HG03064 (cell line): ENCODE measurements around the gene EGFL6.

Experiments used
- ATAC-seq: cut with Tn5 transposase; IDR thresholded peaks from one replicate; pipeline ENCODE4 v1.9.1; 2021; ENCODE audit warnings: low read depth; ENCODE audit not compliant: unreplicated experiment

EGFL6 gene

GRCh38 chrX:13569479-13570260 is at the start of gene EGFL6:
EGFL6 (plus strand) TSS chrX:13569601; CDS start chrX:13569862, 261 bp downstream.
- no peak for ATAC-seq

GRCh38 chrX:13520351-13520750 is 49.0 kb upstream of the EGFL6 start:
- ATAC-seq = no peak

- no peak for ATAC-seq
These were observed 48.5 kb upstream of the EGFL6 start for GRCh38 chrX:13520936-13521335.

DNA sequence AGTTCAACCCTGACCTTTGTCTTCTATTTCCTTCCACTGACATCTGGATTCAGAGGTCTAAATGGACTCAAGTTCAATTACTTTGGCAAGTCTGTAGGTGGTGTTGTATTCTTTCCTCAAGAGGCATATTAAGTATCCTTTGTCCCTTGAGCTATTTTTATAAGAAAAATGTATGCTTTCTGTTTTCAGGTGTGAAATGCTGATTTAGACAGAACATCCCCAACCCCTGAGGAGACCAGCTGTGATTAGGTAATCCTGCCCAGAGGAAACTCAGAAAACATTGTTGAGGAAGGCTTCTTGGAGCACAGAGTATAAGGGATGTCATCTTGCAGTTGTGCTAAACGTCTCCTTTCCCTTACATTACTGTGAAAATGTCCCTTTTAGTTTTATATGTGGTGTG is 46.6 kb upstream of the EGFL6 start:
- ATAC-seq = no peak

DNA sequence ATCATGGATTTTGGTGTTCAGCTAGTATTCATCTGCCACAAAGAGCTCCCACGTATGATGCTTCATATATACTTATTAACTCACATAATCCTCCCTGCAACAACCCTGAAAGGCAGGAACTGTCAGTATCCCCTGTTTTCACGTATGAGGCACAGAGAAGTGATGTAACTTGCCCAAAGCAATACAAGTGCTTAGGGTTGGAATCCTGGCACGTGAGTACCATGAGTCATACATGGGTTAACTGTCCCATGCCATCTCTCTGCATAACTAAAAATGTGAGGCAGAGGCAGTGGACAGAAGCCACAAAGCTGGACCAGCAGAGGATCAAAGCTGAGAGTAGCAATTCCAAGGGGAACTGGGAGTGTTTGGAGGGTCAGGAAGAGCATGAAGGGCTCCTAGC is 35.7 kb upstream of the EGFL6 start:
- ATAC-seq = no peak

GRCh38 chrX:13535376-13536165 is 33.8 kb upstream of the EGFL6 start:
- ATAC-seq = no peak

- no peak for ATAC-seq
These were observed 32.9 kb upstream of the EGFL6 start for GRCh38 chrX:13536551-13536950.

GRCh38 chrX:13538414-13538813 is 31.0 kb upstream of the EGFL6 start:
- ATAC-seq = no peak

GRCh38 chrX:13540602-13541001 is 28.8 kb upstream of the EGFL6 start:
- ATAC-seq = no peak

DNA sequence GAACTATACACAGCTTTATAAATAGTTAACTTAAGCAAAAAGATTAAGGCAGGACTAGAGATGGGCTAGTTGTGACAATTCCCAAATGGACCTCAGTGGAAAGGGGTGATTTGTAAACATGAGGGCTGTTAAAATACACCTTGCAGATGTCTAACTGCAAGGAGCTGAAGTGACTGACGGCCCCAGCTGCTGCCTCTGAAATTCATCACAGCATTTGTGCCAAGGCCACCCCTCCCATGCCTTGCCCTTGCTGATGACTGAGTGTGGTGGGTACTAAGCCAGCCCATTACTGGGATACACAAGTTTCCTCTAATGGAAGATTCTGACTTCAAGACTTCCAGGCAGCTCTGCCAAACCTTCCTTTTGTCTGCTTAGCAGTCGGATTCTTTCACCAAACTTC is 23.7 kb upstream of the EGFL6 start:
- ATAC-seq = no peak

GRCh38 chrX:13547671-13548070 is 21.7 kb upstream of the EGFL6 start:
- ATAC-seq = no peak

GRCh38 chrX:13550346-13550745 is 19.1 kb upstream of the EGFL6 start:
- ATAC-seq = no peak

DNA sequence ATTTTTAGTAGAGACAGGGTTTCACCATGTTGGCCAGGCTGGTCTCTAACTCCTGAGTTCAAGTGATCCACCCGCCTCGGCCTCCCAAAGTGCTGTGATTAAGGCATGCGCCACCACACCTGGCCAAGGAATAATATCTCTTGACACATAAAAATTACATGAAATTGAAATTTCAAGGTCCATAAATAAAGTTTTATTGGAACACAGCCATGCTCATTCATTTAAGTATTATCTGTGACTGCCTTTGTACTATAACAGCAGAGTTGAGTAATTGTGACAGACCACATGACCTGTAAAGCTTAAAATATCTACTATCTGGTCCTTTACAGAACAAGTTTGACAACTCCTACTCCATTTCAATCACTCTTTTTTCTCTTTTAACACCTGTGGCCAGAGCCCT is 17.8 kb upstream of the EGFL6 start:
- no peak for ATAC-seq

DNA sequence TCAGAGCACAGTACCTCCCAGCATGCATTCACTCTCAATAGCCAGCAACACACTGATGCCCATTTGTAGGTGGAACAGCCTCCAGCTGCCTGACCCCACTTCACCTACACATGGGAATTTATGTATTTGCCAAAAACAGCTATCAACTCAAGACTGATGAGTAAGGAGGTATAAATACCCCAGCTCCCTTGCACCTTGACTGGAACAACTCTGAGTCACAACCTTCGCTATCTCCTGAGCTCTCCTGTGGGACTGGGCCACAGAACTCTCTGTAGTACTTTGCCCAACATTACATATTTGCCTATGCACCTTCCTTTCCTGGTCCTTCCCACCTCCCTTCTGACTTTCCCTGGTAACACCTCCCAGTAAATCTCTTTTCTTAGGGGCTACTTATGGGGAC is 16.5 kb upstream of the EGFL6 start:
- ATAC-seq = no peak

DNA sequence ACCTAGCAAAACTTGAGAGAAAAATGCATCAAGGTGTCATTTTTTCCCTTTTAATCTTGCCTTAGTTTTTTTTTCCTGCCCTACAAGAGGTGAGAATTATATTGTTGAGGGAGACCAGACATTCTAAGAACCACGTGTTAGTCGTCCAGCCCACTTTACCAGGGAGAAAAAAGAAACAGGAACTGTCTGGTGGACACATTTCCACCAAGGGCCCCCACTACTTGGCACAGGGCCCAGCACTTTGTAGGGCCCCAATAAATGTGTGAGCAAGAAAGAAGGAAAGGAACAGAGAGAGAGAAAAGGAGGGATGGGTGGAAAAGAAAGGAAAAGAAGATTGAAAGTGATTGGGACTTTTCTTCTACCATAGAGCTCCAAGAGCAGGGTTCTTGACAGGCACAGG is 3.9 kb upstream of the EGFL6 start:
- no peak for ATAC-seq

- ATAC-seq = no peak
These were observed 832 bp downstream of the EGFL6 start for GRCh38 chrX:13570261-13570605.

GRCh38 chrX:13571136-13571535 is 1.7 kb downstream of the EGFL6 start:
- no peak for ATAC-seq

GRCh38 chrX:13574600-13574999 is 5.2 kb downstream of the EGFL6 start:
- peak; percentile 79 for ATAC-seq

DNA sequence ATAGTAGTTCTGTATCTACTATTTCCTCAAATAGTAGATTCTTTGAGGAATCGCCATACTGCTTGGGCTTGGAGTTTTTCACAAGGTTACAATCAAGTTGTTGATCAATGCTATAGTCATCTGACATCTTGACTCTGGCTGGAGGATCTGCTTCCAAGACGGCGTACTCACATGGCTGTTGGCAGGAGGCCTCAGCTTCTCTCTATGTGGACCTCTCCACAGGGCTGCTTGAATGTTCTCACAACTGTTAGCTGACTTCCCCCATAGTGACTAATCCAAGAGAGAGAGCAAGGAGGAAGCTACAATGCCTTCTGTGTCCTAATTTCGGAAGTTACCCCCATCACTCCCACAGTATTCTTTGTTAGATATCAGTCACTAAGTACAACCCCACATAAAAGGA is 10.3 kb downstream of the EGFL6 start:
- no peak for ATAC-seq

DNA sequence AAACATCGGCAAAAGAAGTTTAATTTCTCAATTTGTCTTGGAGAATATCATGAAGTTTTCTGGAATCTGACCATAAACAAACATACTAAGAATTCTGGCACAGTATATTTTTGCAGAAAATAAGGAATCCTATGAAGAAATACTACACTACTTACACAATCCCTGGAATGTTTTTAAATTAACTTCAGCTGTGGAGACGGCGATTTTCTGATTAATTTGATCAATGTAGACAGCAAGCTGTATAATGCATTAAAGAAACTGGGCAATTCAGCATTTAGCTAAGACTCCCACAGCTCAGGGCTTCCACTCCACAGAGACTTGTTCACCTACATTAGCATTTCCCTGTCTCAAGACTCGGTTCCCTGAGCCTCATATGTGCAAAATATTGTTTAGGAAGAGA is 12.2 kb downstream of the EGFL6 start:
- no peak for ATAC-seq

GRCh38 chrX:13587786-13588477 is 18.5 kb downstream of the EGFL6 start:
- ATAC-seq = no peak

DNA sequence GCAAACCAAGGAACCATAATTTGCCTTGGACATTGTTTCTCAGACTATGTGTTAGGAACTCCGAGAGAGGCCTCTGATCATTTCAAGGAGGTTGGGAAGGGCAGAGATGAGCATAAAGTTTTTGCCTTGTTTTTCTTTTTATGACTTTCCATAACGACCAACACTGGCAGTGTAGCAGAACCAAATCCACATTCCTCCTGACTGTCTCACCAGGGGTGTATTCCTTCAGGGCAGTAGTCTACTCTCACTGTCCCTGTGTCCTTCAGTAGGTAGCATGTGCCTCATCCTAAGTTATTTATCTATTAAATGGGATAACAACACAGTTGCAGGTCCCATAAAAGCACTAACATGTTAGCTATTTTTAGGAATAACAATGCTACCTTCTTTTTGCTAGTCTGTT is 20.8 kb downstream of the EGFL6 start:
- ATAC-seq = no peak
